Measurements from ENCODE around the gene OR2A7.
"Not testable (repeated sequence)": the region's sequence is repeated elsewhere in the genome, so short reads cannot be mapped to it uniquely, and the experiment has no call there.

Gene OR2A7

DNA sequence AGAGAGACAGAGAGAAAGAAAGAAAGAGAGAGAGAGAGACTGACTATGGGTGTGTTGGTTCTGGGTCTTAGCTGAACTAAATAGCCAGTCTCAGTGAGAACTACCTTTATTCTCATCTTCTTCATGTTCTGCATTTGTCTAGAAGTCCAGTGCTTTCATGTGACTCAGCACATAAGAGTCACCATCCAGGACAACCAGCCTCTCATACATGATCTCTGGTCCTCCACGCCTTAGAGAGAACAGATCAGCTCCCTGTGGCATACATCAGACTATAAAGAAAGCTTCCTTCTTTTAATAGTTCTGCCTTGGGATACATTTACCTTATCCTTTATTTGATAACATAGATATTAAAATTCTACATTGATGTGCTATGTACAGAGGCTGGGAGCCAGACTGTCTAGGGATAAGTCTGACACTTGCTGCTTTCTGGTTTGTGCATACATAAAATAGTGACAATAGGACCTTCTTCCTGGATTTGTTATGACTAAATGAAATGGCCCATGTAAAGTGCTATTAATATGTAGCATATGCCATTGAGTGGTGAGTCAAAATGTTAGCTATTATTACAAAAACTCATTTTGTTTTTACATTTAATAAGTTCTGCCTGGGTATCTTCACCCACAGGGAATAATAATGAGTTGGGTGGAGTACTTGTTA lies 16.8 kb downstream of the OR2A7 start:
- DNase-seq, result not testable (repeated sequence)

DNA sequence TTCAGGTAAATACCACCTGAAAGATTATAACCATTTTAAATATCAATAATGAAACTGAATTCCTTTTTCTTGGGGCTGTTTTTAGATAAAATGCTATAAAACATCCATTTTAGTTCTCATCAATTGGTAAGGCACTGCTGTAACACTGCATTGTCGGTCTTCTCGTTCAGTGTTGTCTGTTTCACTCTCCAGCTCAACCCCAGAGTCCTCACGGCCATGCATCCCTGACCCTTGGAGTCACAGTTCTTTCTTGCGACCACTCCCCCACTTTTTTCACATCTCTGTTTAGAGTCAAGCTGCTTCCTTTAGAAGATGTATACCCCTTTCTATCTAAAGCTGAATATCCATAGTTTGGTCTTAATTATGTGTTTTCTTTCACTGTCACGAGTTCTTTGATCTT lies 17.6 kb downstream of the OR2A7 start:
- DNase-seq, result not testable (repeated sequence)

GRCh38 chr7:144245372-144245771 lies 19.2 kb downstream of the OR2A7 start:
- not testable (repeated sequence) for DNase-seq

GRCh38 chr7:144239365-144239764 lies 25.2 kb downstream of the OR2A7 start, which contains the start of gene OR2A42:
Gene OR2A42 (minus strand): TSS chr7:144239605. CDS start chr7:144232843, 6,762 bp downstream.
- not testable (repeated sequence) for DNase-seq

DNA sequence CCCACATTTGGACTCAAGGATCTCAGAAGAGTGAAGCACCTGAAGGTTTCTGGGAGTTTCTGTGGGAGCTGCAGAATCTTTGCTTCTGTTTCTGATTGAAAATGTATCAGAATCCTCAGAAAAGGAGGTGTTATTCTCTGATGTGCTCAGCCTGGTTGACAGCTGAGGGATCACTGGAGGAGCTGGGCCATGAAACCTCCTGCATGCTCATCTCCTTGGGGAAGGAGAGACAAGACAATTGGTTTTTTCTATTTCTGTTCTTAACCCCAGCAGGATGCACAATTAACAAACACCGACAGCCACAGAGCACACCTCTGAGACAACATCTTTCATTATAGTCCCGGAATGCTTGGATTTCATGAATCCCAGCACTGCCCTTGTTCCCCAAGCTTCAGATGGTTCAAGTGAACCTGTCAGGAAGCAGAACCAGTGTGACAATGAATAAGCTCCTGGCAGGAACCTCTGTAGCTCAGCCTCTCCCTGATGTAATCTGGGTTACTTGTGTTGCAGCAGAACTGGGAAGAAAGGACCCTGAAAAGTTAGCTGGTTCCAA lies 26.0 kb downstream of the OR2A7 start:
- not testable (repeated sequence) for DNase-seq

DNA sequence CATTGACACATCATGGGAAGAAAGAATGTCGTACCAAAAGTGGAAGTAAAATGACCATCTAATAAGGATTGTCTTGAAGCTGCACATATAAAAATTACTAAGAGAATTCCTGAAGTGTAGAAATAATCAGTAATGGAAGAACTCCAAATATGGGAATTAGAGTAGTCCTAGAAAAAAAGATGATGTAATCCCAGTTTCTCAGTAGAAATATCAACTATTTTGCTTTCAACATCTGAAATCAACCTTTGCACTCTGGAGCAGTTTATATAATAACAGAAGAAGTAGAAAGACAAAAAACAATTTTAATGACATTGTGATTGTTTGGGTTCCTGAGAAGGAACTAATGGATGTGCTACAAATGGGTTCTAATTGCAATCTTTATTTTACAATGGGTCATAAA lies 31.6 kb downstream of the OR2A7 start:
- DNase-seq, result not testable (repeated sequence)

- not testable (repeated sequence) for DNase-seq
These were observed 33.6 kb downstream of the OR2A7 start for GRCh38 chr7:144231027-144231426.

DNA sequence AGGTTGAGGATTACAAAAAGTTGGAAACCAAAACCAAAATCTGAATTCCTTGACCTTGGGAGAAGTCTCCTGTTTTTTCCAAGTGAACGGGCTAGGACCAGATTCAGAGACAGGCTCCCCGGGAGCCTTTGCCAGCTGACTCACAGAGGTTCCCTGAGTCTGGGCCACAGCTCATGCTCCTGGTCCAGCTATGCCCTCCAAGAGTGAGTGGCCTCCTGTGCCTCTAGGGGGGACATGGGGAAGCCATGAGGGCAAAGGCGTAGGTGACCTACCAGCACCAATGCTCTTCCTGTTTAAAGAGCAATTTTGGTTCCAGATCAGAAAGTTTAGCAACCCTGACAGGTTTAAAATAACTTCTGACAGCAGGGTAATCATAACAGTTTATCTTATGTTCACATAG lies 35.8 kb downstream of the OR2A7 start:
- not testable (repeated sequence) for DNase-seq

DNA sequence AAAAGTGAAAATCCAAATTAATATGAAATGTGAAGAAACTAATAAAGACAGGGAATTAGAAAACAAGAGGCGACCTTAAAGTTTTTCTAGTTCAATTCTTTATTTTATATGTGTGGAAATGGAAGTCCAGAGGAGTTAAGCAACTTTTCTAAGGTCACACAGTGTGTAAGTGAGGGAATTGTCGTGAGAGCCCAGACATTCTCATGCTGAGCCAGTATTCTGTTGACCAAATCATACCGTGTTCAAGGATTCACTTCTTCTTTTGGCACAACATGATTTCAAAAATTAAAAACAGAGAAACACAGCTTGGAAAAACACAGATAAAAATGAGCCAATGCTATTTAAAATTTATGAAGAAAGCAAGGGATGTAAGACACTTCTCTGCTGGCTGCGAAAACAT lies 37.7 kb downstream of the OR2A7 start:
- not testable (repeated sequence) for DNase-seq

DNA sequence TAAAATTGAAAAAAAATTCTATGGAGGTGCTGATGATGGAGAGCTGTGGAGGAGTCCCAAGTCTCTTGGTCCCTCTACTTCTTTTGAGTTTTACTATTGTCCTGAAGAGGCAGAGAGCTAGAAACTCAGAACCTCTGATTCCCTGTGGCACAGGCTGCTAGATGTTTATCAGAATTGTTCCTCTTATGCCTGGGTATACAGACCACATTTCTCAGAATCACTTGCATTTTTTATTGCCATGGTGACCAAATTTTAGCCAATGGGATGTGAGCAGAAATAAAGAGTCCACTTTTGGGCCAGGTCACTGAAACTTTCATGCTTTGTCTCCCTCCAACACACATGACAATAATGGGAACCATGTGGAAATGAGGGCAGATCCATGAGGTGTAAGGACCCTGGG lies 40.9 kb downstream of the OR2A7 start:
- DNase-seq, result not testable (repeated sequence)

DNA sequence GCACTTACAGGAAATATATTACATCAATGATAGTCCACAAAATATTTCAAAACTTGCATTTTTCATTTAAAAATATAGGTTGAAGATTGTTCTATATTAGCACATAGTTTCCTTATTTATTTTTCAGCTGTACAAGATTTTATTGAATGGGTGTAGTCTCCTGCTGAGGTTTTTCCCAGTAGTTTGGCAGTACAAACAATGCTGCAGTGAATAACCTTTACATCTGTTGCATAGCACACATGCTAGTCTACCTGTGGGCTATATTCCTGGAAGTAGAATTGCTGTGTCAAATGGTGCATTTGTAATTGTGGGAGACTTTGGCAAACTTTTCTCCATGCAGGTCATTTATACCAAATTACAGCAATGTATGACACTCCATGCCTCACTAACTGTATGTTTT lies 44.1 kb downstream of the OR2A7 start:
- DNase-seq, result not testable (repeated sequence)

DNA sequence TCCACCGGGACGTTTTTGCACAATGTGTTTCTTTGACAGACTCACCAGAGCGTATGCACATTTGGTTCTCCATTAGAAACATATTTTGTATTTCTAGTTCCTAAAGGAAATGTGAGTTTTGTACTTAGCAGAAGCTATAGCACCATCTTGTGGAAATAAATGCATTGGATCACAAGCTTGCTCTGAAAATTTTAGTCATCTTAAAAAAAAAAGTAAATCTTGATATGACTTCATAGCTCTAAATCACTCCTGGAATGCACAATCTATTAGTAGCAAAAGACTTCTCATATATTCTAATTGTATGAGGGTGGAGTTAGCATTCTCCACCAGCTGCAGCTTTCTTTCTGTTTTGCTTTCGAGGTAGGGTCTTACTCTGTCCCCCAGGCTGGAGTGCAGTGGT lies 45.4 kb downstream of the OR2A7 start:
- not testable (repeated sequence) for DNase-seq

GRCh38 chr7:144218581-144218980 lies 46.0 kb downstream of the OR2A7 start:
- DNase-seq, result not testable (repeated sequence)

DNA sequence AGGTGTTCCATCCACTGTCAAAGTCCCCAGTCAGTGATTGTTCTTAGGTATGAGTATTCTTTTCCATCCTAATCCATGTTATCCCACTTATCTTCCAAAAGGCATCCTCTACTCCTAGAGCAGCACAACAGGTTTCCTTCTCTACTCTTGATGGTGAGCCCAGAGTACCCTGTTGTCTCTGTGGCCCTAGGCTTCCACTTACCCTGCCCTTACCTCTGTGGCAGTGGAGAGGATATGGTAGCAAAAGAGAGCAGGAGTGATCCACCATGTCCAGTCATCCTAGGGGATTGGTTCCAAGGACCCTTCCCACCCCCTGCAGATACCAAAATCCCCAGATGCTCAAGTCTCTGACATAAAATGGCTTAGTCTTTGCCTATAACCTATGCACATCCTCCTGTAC lies 47.4 kb downstream of the OR2A7 start:
- DNase-seq, result not testable (repeated sequence)

All from T-helper 9 cell (primary cell).